Hypothalamus (tissue), 51 donors: ENCODE results near the gene FXYD6.
"Not testable (repeated sequence)": the region's sequence is repeated elsewhere in the genome, so short reads cannot be mapped to it uniquely, and the experiment has no call there.

Experiments used
- DNase-seq, 51 donors: peaks; one replicate each; lab custom pipeline; 2025; lab: John Stamatoyannopoulos, UW

FXYD6 gene

DNA sequence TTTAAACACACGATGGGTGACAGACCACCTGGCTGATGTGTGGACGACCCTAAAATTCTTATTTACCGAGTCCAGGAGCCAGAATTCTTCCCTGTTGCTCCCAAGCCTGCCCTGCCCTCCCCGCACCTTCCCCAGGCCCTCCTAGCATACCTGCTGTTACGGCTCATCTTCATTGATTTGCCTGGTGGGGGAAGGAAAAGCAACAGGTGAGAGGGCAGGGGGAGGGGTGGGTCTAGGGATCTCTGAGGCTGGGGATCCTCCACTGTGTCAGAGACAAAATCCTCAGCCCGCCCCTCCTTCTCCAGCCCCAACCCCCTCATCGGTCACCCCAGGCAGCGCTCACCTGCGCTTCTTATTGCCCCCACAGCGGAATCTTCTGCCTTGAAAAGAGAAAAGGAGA is 55.9 kb downstream of the FXYD6 start:
- no peak for DNase-seq

GRCh38 chr11:117820071-117820470 is 56.4 kb downstream of the FXYD6 start:
- DNase-seq = no peak

GRCh38 chr11:117819096-117820040 is 57.1 kb downstream of the FXYD6 start:
- DNase-seq = peak in 13 of 51 donors; percentile 15 to 58 (median 27)

DNA sequence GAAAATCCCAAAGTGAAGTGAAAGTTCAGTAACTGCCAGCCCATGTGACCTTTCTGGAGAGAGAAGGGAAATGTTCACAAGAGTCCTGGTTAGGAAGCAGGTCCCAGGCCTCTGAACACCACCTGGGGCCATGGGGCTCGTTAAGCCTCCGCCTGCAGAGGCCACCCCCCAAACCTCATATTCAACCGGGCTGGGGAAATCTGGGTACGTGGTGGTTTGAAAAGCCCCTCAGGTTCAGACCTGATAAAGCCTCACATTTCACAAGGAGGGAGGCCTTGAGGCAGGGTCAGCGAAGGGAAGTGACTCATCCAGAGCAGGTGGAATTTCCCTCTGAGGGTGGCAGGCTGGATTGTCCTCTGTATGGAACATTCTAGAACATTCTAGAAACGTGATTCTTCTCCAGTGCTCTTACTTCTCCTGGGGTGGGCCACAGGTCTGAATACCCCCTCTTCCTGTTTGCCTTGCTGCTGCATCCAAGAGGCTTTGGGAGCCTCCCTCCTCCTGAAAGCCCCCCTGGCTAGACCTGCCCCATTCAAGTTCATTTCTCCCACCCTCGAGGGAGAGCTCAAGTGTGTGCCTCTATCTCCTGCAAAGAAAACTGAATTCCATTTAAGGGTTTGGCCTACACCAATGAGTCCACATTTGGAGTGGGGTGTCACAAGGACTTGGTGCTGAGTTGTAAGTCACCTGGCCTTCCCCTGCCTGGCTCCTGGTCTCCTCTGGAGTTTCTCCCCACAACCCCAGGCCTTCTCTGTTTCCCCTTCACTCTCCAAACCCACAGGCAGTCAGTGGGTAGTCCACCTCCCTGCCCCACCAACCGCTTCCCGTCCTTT is 58.2 kb downstream of the FXYD6 start:
- no peak for DNase-seq

GRCh38 chr11:117817368-117818040 is 59.0 kb downstream of the FXYD6 start:
- DNase-seq = peak in 47 of 51 donors; percentile 38 to 91 (median 73)

DNA sequence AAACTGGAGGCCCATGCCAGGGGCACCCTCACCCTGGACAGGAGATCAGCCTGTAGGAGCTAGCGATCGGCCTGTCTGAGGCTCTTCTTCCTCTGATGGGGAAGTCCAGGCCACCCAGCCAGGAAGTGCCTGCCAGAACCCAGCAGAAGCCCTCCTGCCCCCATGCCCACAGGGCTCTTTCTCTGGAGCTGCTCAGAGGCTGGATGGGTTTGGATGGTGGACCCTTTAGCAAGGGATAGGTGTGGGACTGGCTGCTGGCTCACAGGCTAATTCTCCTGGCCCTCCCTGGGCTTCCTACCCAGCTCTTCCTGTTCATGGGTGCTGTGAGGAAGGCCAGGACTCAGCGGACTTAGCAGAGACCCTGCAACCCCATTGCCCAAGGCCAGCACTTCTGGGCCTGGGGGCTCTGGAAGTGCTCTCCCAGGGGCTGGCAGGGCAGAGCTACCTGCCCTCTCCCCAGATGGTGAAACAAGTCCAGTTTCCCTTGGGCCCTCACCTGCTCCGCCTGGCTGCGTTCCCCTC is 59.6 kb downstream of the FXYD6 start:
- DNase-seq = peak in 1 of 51 donors; percentile 24

DNA sequence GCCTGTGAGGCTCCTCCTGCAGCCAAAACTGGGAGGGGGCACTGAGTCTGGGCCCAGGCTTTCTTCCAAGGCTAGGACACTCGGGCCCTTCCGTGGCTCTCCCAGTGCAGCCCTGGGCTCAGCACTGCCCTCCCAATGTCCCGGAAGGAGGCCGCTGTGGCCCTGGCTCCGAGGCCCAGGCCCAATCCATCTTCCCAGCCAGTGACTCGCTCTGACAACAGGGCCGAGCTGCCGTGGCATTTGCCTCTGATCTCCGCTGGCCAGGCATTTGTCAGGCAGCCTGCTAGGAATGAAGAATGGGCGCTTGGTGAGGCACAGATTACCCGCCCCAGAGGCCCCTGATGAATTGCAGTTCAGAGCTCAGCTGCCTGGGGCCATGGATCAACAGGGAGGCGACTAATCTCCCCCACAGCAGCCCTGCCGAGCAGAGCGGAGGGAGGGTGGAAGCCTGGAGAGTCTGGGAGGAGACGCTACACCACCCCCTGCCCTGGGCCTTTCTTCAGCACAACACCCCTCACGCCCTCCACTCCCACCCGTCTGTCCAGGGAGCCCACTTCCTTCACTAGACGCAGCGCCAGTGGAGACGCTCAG is 60.2 kb downstream of the FXYD6 start:
- DNase-seq = peak in 1 of 51 donors; percentile 24

GRCh38 chr11:117815262-117815803 is 61.1 kb downstream of the FXYD6 start:
- peak in 3 of 51 donors; percentile 18 to 26 (median 23) for DNase-seq

DNA sequence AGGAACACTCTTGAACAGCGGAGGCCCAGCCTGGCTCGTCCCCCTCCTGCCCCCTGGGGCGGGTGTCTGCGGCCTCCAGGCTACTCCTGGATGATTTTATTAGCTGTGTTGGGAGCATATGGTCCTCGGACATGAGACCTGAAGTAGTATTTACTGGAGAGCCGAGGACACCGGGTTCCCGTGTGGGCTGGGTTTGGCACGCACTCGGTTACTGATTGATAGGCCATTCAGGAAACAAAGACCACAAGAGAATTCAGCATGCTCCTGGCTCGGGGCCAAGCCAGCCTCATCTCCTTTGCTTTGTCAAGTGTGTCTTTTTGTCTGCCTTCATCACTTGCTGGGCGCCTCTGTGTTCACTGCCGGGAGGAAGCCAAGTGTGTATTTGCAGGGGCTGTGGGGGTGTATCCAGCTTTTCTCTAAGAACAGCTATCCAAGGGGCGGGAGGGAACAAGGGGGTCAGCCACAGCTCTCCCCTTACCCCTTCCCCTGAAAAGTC is 61.6 kb downstream of the FXYD6 start:
- DNase-seq = peak in 18 of 51 donors; percentile 9 to 56 (median 35)

DNA sequence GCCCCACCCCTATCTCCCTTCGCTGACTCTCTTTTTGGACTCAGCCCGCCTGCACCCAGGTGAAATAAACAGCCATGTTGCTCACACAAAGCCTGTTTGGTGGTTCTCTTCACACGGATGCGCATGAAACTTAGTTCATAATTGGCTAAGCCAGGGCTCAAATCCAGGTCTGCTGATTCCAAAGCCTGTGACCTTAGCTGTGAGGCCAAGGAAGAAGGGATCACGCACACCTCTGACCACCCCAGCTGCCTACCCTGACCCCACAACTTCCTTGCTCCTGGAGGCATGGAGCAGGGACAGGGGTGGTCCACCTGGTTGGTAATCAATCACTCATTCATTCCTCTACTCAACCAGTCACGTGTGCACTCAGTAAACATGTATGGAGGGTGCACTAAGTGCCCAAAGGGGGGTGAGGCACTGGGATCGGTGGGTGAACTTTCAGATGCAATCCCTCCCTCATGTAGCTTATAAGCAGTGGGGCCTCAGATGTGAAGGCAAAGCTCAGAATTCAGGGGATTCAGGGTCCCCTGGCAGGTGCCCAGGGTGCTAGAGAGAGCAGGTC is 62.2 kb downstream of the FXYD6 start:
- DNase-seq = no peak

DNA sequence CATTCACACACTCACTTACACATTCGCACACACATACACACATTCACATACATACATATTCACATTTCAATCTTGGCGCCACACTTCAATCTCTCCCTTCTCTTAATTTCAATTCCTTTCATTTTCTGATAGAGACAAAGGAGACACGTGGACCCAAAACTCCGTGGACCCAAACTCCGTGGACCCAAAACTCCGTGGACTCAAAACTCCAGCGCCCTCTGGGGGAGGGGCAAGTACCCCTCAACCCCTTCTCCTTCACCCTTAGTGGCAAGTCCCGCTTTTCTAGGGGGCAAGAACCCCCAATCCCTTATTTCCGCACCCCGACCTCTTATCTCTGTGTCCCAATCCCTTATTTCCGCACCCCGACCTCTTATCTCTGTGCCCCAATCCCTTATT is 66.4 kb downstream of the FXYD6 start:
- DNase-seq = not testable (repeated sequence)

GRCh38 chr11:117809236-117810055 is 67.0 kb downstream of the FXYD6 start:
- DNase-seq = peak in 43 of 51 donors; percentile 28 to 88 (median 68)

DNA sequence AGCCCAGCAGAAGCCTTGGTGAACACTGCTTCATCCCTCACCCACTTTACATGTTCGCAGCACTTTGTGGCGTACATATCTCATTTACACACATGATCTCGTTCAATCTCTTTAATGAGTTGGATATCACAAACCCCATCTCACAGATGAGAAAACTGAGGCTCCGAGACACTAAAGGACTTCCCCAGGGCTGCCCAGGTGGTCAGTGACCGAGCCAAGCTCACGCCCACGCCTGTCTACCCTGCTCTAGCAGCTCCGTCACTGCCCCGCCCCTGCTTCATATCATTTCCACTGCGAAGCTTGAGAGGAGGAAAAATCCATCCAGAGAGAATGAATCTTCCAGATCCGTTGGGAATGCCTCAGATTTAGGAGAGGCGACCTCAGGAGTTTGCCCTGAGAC is 67.7 kb downstream of the FXYD6 start:
- DNase-seq = no peak

GRCh38 chr11:117807482-117808327 is 68.8 kb downstream of the FXYD6 start:
- DNase-seq = peak in 38 of 51 donors; percentile 13 to 85 (median 61)

GRCh38 chr11:117806846-117807245 is 69.6 kb downstream of the FXYD6 start:
- peak in 1 of 51 donors; percentile 12 for DNase-seq

DNA sequence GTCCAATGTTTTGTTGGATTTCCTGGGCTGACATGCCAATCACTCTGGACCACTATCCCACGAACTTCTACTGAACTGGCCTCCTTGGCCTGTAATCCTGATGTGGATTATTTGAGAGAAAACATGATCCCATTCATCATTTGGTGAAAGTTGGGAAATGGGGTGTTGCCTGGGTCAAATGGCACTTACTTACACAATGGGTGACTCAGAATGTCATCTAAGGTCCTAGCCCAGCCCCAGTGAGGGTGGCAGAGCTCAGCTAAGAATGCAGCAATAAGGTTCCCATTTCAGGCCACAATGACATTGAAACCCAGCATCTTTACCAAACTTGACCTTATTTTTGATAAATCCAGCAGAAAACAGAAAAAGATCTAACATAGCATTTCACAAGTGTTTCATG is 71.4 kb downstream of the FXYD6 start:
- DNase-seq = no peak

DNA sequence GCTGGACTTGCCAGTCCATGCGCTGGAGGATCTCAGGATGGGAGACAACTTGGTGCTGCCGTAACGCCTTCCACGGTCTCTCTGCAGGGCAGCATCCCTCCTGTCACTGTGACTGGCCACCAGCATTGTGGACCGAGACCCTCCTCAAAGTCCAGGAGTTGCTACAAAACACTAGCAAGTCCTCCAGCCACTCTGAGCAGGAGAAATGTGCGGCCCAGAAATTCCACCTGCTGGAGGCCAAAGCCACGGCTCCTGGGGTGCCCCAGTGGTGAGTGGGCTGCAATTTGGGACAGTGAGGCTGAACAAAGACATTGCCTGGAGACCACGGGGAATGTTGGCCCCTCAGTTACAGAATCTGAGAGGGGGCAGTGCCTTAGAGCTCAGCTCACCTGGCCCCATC is 72.6 kb downstream of the FXYD6 start:
- no peak for DNase-seq
